Retinal pigment epithelial cell (primary cell): ENCODE data around the gene LRRC28.

Source experiments
- DNase-seq: peaks from one replicate; pipeline ENCODE4 v3.0.0-alpha.2; 2010; ENCODE audit warnings: low read depth
- H3K4me3 ChIP-seq: 2 replicates; pipeline ENCODE4 v1.5.1; 2011; ENCODE audit warnings: mild to moderate bottlenecking, low read length, control low read depth, moderate library complexity
- CTCF ChIP-seq: conservative IDR thresholded peaks from 2 replicates; pipeline ENCODE4 v1.5.1; 2011; ENCODE audit warnings: low read depth, low read length, control low read depth, inconsistent platforms

The LRRC28 gene

GRCh38 chr15:99404454-99404853, 153.2 kb downstream of the LRRC28 start:
- no peak overlapping the region for H3K4me3 ChIP-seq
- no peak for TF ChIP-seq CTCF
- DNase-seq, result no peak

- H3K4me3 ChIP-seq, result no peak overlapping the region
- DNase-seq, result no peak
- TF ChIP-seq CTCF, result no peak
Observed at GRCh38 chr15:99406120-99406519, 154.8 kb downstream of the LRRC28 start.

- no peak overlapping the region for H3K4me3 ChIP-seq
- no peak for TF ChIP-seq CTCF
- DNase-seq, result no peak
Observed at GRCh38 chr15:99406716-99407487, 155.6 kb downstream of the LRRC28 start.

GRCh38 chr15:99407716-99408115, 156.4 kb downstream of the LRRC28 start:
- no peak for TF ChIP-seq CTCF
- no peak for DNase-seq
- H3K4me3 ChIP-seq, result no peak overlapping the region

GRCh38 chr15:99408236-99409096, 157.2 kb downstream of the LRRC28 start:
- TF ChIP-seq CTCF, result no peak
- no peak overlapping the region for H3K4me3 ChIP-seq
- DNase-seq, result peak; percentile 32

- no peak for DNase-seq
- no peak overlapping the region for H3K4me3 ChIP-seq
- TF ChIP-seq CTCF, result peak; percentile 77
Observed at GRCh38 chr15:99409097-99409473, 157.8 kb downstream of the LRRC28 start.
